ENCODE results near the gene TXK.

Gene TXK

DNA sequence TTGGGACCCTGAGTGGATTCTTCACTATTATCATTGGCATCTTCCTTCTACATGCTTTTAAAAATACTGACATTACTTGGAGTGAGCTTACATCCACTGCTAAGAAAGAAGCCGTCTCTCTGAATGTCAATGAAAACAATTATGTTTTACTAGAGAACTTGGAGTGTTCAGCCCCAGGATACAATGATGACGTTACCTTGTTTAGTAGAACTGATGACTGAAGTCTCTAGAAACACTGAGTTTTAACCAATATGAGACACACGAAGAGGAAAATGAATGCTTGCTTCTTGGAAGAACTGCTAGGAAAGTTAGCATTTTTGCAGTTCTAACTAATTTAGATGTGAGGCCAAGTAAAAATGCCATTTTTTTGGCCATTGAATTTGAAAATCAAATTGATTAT, 98.1 kb downstream of the TXK start:
- no peak overlapping the region for H3K4me3 ChIP-seq (ENCODE audit: low read depth, low read length)
- no peak for DNase-seq (ENCODE audit: low read depth)
- TF ChIP-seq, protein P1, sequence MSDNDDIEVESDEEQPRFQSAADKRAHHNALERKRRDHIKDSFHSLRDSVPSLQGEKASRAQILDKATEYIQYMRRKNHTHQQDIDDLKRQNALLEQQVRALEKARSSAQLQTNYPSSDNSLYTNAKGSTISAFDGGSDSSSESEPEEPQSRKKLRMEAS (IDR thresholded peaks at IDR 0.05; ENCODE audit: low read depth, low read length): no peak
- TF ChIP-seq, protein P2, sequence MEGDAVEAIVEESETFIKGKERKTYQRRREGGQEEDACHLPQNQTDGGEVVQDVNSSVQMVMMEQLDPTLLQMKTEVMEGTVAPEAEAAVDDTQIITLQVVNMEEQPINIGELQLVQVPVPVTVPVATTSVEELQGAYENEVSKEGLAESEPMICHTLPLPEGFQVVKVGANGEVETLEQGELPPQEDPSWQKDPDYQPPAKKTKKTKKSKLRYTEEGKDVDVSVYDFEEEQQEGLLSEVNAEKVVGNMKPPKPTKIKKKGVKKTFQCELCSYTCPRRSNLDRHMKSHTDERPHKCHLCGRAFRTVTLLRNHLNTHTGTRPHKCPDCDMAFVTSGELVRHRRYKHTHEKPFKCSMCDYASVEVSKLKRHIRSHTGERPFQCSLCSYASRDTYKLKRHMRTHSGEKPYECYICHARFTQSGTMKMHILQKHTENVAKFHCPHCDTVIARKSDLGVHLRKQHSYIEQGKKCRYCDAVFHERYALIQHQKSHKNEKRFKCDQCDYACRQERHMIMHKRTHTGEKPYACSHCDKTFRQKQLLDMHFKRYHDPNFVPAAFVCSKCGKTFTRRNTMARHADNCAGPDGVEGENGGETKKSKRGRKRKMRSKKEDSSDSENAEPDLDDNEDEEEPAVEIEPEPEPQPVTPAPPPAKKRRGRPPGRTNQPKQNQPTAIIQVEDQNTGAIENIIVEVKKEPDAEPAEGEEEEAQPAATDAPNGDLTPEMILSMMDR (IDR thresholded peaks at IDR 0.05; ENCODE audit: low read depth, low read length): no peak

DNA sequence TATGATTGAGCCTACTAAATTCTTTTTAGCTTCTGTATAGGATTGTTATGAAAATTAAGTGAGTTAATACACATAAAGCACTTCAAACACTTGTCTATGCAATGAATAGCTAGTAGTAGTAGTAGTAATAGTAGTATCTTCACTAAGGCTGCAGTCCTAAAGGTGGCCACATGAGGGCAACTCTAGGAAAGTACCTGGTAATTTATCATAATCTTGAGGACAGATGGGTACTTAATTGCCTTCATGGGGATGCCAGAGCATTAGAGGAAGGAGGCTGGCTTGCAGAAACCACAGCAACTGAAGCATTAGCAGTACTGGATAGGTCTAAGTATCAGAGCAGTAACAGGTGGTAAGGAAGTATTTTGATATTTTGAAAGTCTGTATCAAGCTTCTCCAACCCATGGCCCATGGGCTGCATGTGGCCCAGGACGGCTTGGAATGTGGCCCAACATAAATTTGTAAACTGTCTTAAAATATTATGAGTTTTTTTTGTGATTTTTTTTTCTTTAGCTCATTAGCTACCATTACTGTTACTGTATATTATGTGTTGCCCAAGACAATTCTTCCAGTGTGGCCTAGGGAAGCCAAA, 100.1 kb downstream of the TXK start:
- DNase-seq (ENCODE audit: low read depth): peak; percentile 54
- H3K4me3 ChIP-seq (ENCODE audit: low read depth, low read length): no peak overlapping the region
- TF ChIP-seq MYC (IDR thresholded peaks at IDR 0.05; ENCODE audit: low read depth, low read length): no peak
- TF ChIP-seq, protein P2 (IDR thresholded peaks at IDR 0.05; ENCODE audit: low read depth, low read length): peak; percentile 51
- TF ChIP-seq, protein P1 (IDR thresholded peaks at IDR 0.05; ENCODE audit: low read depth, low read length): no peak
- no peak for TF ChIP-seq POLR2A (IDR thresholded peaks at IDR 0.05; ENCODE audit: extremely low read depth, insufficient read length)

DNA sequence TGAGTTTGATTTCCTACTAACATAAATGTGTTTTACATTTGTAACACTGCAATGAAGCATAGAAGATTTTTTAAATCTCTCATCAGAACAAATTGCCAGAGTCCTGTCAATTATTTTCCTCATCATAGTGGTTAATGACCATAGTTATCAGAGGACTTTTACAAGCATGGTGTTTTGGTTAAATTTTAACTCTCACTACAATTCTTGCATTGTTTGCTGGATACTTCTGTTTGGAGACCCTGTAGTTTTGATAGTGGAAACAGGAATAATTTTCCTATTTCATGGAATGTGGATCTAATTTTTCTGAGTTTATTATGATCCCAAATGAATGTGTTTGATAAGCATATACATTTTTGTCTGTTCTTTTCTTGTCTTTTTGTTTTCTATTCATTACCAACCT, 100.6 kb downstream of the TXK start:
- TF ChIP-seq, protein P1 (IDR thresholded peaks at IDR 0.05; ENCODE audit: low read depth, low read length): no peak
- no peak for TF ChIP-seq MYC (IDR thresholded peaks at IDR 0.05; ENCODE audit: low read depth, low read length)
- TF ChIP-seq, protein P2 (IDR thresholded peaks at IDR 0.05; ENCODE audit: low read depth, low read length): no peak
- no peak for TF ChIP-seq POLR2A (IDR thresholded peaks at IDR 0.05; ENCODE audit: extremely low read depth, insufficient read length)
- no peak overlapping the region for H3K4me3 ChIP-seq (ENCODE audit: low read depth, low read length)
- no peak for DNase-seq (ENCODE audit: low read depth)

DNA sequence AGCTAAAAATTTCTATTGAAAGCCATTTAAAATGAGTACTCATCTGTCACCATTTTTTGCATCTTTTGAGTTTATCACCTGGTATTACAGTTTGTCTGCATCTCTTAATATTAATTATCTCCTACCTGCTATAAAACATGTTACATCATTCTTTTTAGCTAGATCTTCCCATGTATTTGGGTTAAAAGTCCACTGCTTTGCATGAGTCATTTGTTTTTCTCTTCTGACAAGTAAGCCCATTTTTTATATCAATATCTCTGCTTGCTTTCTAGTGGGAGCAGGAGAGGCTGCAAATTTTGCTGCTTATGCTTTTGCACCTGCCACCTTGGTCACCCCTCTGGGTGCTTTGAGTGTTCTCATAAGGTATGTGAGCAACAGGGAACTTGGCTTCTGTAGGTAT, 101.3 kb downstream of the TXK start:
- TF ChIP-seq POLR2A (IDR thresholded peaks at IDR 0.05; ENCODE audit: extremely low read depth, insufficient read length) (no peak), MYC (IDR thresholded peaks at IDR 0.05; ENCODE audit: low read depth, low read length) (no peak)
- TF ChIP-seq, protein P1 (IDR thresholded peaks at IDR 0.05; ENCODE audit: low read depth, low read length): no peak
- TF ChIP-seq, protein P2 (IDR thresholded peaks at IDR 0.05; ENCODE audit: low read depth, low read length): no peak
- no peak for DNase-seq (ENCODE audit: low read depth)
- H3K4me3 ChIP-seq (ENCODE audit: low read depth, low read length): no peak overlapping the region

DNA sequence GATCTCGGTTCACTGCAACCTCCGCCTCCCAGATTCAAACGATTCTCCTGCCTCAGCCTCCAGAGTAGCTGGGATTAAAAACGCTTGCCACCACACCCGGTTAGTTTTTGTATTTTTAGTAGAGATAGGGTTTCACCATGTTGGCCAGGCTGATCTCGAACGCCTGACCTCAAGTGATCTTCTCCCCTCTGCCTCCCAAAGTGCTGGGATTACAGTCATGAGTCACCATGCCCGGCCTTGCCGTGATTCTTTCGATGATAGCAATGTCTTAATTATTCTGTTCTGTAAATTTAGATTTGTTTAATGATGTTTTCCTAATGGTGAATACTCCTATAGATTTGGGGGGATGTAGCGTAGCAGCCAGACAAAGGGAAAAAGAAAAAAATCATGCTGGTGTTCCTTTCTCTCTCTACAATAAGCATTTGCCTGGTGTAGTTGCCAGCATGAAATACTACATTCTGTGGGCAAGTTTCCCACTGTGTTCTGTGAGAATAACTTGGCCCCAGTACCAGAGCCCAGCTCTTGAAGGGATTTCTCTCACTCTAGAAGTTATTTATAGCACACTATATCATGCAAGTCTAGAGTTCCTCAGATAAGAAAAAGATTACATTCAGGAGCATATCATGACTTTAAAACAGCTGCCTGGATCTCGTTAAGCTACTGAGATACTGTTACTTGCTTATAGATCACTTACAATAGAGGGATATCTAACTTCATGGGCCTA, 102.1 kb downstream of the TXK start:
- no peak for DNase-seq (ENCODE audit: low read depth)
- no peak for TF ChIP-seq MYC (IDR thresholded peaks at IDR 0.05; ENCODE audit: low read depth, low read length)
- TF ChIP-seq, protein P1 (IDR thresholded peaks at IDR 0.05; ENCODE audit: low read depth, low read length): no peak
- TF ChIP-seq, protein P2 (IDR thresholded peaks at IDR 0.05; ENCODE audit: low read depth, low read length): no peak
- no peak for TF ChIP-seq POLR2A (IDR thresholded peaks at IDR 0.05; ENCODE audit: extremely low read depth, insufficient read length)
- no peak overlapping the region for H3K4me3 ChIP-seq (ENCODE audit: low read depth, low read length)
